Nephron (organoid): Measurements from ENCODE around the gene ATP6V1C2.

ENCODE experiments used
- H3K27ac Mint-ChIP-seq, 3 experiments: 2 replicates each; pipeline ENCODE4 v1.8.0; 2020; ENCODE audit warnings: mixed read lengths in 3 of 3, mild to moderate bottlenecking in 2 of 3, moderate library complexity in 1 of 3
- H3K27me3 Mint-ChIP-seq: 2 replicates; pipeline ENCODE4 v1.8.0; 2021; ENCODE audit warnings: low read depth, mild to moderate bottlenecking, moderate library complexity, mixed read lengths
- H3K36me3 Mint-ChIP-seq: 2 replicates; pipeline ENCODE4 v1.8.0; 2020; ENCODE audit warnings: low read depth, mixed read lengths
- H3K4me1 Mint-ChIP-seq: 2 replicates; pipeline ENCODE4 v1.8.0; 2020; ENCODE audit warnings: mixed read lengths
- H3K4me3 Mint-ChIP-seq, 3 experiments: 2 replicates each; pipeline ENCODE4 v1.8.0; 2020; ENCODE audit warnings: mild to moderate bottlenecking in 3 of 3, mixed read lengths in 3 of 3, moderate library complexity in 2 of 3
- H3K9me3 Mint-ChIP-seq: 2 replicates; pipeline ENCODE4 v1.8.0; 2020; ENCODE audit warnings: mixed read lengths
- CTCF ChIP-seq, 3 experiments: fragments of 200-600 bp; sonication (generic); IDR thresholded peaks; one replicate each; pipeline ENCODE4 v1.5.0; 2021; ENCODE audit warnings: antibody characterized with exemption in 3 of 3; ENCODE audit not compliant: unreplicated experiment in 3 of 3

ATP6V1C2 gene, protein sequence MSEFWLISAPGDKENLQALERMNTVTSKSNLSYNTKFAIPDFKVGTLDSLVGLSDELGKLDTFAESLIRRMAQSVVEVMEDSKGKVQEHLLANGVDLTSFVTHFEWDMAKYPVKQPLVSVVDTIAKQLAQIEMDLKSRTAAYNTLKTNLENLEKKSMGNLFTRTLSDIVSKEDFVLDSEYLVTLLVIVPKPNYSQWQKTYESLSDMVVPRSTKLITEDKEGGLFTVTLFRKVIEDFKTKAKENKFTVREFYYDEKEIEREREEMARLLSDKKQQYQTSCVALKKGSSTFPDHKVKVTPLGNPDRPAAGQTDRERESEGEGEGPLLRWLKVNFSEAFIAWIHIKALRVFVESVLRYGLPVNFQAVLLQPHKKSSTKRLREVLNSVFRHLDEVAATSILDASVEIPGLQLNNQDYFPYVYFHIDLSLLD

DNA sequence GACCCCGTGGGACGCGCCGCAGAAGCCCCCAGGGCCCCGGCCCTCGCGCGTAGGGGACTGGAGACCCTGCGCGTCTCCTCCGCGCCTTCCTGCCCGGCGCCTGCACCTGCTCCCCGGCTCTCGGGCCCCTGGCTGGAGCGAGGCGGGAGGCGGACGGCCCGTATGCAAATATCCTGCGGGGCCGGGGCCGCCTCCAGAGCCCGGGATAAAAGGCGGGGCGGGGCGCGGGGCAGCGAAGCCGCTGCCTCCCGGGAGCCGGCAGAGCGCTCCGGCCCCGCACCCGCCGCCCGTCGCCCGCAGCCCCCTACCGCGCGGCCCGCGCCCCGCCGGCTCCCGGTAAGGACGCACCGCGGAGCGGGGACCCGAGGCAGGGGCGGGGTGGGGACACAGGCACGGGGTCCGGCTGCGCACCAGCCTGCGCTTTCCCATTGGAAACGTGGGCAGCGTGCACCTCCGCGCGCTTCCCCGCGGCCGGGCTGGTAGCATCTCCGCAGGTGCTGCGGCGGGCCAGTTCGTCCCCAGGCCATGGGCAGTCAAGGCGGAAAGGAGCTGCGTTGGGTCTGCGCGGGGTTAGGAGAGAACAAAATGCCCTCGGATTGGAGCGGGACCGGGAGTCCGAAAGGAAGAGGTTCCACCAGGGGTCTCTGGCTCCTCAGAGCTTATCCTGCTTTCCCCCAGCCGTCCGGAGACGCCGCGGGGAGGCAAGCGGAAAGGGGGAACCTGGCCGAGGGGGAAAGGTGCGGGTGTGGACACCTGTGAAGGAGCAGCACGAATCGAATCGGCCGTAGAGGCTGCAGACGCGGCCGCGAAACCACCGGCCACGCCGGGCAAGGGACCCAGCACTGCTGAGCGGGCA is at the start of gene ATP6V1C2:
Gene ATP6V1C2 (plus strand): TSS at position 235 of the 856 bp plus-strand sequence. CDS start 1,220 bp downstream, outside the sequence.
- Mint-ChIP-seq H3K36me3 (no peaks in the 10 kb centered on the region), H3K4me3 (peak within 1 kb of the TSS; percentile 70 to 77 (median 73)), H3K4me1 (no peaks in the 10 kb centered on the region), H3K27ac (no peak within 1 kb of the TSS), H3K9me3 (no peaks in the 10 kb centered on the region), H3K27me3 (peaks cover 96% of the 10 kb centered on the region)
- TF ChIP-seq CTCF (IDR thresholded peaks at IDR 0.05; ENCODE audit: unreplicated experiment in 3 of 3): no peak

GRCh38 chr2:10675131-10675530 is 46.3 kb upstream of the ATP6V1C2 start:
- Mint-ChIP-seq H3K27me3 (no peaks in the 10 kb centered on the region), H3K4me1 (no peaks in the 10 kb centered on the region), H3K36me3 (peaks cover 21% of the 10 kb centered on the region), H3K27ac (no peak overlapping the region), H3K9me3 (no peaks in the 10 kb centered on the region), H3K4me3 (no peak overlapping the region)
- TF ChIP-seq CTCF (IDR thresholded peaks at IDR 0.05; ENCODE audit: unreplicated experiment in 3 of 3): no peak

DNA sequence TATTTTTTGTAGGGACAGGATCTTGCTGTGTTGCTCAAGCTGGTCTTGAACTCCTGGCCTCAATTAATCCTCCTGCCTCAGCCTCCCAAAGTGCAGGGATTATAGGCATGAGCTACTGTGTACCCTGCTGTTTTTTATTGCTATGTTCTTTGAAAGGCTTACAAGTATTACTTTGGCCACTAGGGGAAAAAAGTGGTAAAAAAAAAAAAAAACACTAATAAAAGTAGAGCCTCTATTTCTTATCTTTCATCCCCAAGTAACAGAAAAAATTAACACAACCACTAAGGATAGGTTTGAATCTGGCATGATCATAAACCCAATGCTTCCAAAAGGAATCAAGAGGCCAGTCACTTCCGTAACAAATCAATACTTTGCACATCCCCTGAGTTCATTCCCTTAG is 43.2 kb upstream of the ATP6V1C2 start:
- Mint-ChIP-seq H3K4me3 (no peak overlapping the region), H3K27ac (no peak overlapping the region), H3K36me3 (peaks cover 34% of the 10 kb centered on the region)

DNA sequence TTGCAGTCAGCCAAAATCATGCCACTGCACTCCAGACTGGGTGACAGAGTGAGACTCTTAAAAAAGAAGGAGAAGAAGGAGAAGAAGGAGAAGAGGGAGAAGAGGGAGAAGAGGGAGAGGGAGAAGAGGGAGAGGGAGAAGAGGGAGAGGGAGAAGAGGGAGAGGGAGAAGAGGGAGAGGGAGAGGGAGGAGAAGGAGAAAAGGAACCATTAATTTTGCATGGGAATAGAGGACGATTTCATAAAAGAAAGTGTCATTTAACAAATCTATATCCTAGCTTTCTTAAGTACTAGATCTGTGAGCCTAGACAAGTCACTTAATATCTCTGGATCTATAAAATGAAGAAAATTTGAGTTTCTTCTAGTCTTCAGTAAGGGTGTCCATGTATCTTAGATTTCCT is 41.2 kb upstream of the ATP6V1C2 start:
- Mint-ChIP-seq H3K9me3 (no peaks in the 10 kb centered on the region), H3K4me1 (no peaks in the 10 kb centered on the region), H3K27ac (no peak overlapping the region), H3K36me3 (peaks cover 26% of the 10 kb centered on the region), H3K27me3 (no peaks in the 10 kb centered on the region), H3K4me3 (no peak overlapping the region)
- TF ChIP-seq CTCF (IDR thresholded peaks at IDR 0.05; ENCODE audit: unreplicated experiment in 3 of 3): no peak

More for the DNA sequence above, 43.2 kb upstream of the ATP6V1C2 start:
- Mint-ChIP-seq H3K27me3 (no peaks in the 10 kb centered on the region), H3K4me1 (no peaks in the 10 kb centered on the region), H3K9me3 (no peaks in the 10 kb centered on the region)
- peak; percentile 21 to 37 (median 27) for TF ChIP-seq CTCF (IDR thresholded peaks at IDR 0.05; ENCODE audit: unreplicated experiment in 3 of 3)

DNA sequence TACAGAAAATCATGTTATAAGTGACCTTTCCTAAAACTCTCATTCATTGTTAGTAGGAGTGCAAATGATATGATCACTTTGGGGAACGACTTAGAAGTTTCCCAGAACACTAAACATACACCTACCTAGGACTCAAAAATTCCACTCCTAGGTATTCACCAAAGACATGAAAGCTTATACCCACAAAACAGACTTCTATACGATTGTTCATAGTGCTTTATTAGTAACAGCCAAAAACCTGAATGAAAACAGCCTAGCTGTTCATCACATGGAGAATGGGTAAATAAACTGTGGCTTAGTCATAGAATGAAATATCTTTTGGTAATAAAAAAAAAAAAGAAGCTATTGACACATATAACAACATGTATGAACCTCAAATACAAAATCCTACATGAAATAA is 40.5 kb upstream of the ATP6V1C2 start:
- Mint-ChIP-seq H3K4me3 (no peak overlapping the region), H3K27ac (no peak overlapping the region), H3K36me3 (peaks cover 23% of the 10 kb centered on the region), H3K9me3 (no peaks in the 10 kb centered on the region), H3K27me3 (no peaks in the 10 kb centered on the region), H3K4me1 (no peaks in the 10 kb centered on the region)
- no peak for TF ChIP-seq CTCF (IDR thresholded peaks at IDR 0.05; ENCODE audit: unreplicated experiment in 3 of 3)
